ENCODE data around the gene APBB1IP. TPM values are rescaled to one million over a fixed set of nuclear protein-coding genes. Genes with fewer than 3 reads are reported as not detected.
"Not testable (repeated sequence)": the region's sequence is repeated elsewhere in the genome, so short reads cannot be mapped to it uniquely, and the experiment has no call there.

APBB1IP gene
- 1 to 10 TPM in 3 of 4 donors, not detected in 1; 1.2 to 2.4 (median 1.9) TPM for total RNA-seq

DNA sequence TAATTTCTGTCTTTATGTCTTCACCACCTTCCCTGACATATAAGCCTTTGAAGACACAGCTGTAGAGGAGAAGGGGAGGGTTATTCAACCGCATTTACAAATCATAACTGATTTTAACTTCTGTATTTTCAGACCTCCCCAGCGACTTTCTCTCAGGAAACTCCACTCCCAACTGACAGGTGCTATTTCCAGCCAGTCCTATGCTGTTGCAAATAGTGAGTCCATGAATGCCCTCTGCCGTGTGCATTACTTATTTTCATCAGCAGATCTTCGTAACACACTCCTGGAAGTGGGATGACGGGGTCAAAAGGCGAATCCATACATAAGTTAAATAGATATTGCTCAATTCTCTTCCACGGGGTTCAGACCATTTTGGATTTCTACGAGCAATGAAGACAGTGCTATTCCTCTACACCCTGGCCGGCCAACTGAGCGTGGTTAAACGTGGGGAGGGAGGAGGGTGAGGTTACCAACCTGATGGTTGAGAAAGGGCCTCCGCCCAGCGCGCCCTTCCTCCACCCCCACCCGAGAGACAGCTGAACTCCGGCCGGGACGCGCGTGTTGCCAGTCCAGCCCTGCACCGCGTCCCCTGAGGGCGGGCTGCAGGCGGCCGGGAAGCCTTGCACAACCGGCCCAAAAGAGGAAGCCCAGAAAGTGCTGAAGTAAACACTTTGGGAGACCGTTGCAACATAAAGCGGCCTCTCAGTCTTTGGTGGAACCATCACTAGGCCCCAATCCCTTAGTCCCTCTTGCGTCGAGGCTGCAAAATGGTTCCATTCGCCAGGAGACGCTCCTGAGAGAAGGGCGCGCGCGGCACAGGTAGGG lies at the start of gene APBB1IP:
TSS of gene APBB1IP (plus strand) at position 705 of the 825 bp plus-strand sequence. CDS start 53,986 bp downstream, outside the sequence.
- intact Hi-C loops (cut with DNase I; ENCODE audit: low total_unique reads): no loop called here
- Histone ChIP-seq H3K36me3 (no peaks in the 10 kb centered on the region), H3K4me3 (no peak within 1 kb of the TSS), H3K9me3 (no peaks in the 10 kb centered on the region), H3K27ac (no peak within 1 kb of the TSS), H3K27me3 (peaks cover 0 to 9% of the 10 kb centered on the region in 2 donors), H3K4me1 (no peaks in the 10 kb centered on the region)
- peak in 1 of 2 donors; percentile 19 for DNase-seq
- TF ChIP-seq, protein P1, sequence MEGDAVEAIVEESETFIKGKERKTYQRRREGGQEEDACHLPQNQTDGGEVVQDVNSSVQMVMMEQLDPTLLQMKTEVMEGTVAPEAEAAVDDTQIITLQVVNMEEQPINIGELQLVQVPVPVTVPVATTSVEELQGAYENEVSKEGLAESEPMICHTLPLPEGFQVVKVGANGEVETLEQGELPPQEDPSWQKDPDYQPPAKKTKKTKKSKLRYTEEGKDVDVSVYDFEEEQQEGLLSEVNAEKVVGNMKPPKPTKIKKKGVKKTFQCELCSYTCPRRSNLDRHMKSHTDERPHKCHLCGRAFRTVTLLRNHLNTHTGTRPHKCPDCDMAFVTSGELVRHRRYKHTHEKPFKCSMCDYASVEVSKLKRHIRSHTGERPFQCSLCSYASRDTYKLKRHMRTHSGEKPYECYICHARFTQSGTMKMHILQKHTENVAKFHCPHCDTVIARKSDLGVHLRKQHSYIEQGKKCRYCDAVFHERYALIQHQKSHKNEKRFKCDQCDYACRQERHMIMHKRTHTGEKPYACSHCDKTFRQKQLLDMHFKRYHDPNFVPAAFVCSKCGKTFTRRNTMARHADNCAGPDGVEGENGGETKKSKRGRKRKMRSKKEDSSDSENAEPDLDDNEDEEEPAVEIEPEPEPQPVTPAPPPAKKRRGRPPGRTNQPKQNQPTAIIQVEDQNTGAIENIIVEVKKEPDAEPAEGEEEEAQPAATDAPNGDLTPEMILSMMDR (IDR thresholded peaks at IDR 0.05): no peak
- TF ChIP-seq POLR2A (IDR thresholded peaks at IDR 0.05): no peak

GRCh38 chr10:26389533-26389932 lies 48.6 kb upstream of the APBB1IP start:
- no peak for TF ChIP-seq POLR2A (IDR thresholded peaks at IDR 0.05)
- TF ChIP-seq, protein P1 (IDR thresholded peaks at IDR 0.05): no peak
- no peak overlapping the region for H3K27ac ChIP-seq

DNA sequence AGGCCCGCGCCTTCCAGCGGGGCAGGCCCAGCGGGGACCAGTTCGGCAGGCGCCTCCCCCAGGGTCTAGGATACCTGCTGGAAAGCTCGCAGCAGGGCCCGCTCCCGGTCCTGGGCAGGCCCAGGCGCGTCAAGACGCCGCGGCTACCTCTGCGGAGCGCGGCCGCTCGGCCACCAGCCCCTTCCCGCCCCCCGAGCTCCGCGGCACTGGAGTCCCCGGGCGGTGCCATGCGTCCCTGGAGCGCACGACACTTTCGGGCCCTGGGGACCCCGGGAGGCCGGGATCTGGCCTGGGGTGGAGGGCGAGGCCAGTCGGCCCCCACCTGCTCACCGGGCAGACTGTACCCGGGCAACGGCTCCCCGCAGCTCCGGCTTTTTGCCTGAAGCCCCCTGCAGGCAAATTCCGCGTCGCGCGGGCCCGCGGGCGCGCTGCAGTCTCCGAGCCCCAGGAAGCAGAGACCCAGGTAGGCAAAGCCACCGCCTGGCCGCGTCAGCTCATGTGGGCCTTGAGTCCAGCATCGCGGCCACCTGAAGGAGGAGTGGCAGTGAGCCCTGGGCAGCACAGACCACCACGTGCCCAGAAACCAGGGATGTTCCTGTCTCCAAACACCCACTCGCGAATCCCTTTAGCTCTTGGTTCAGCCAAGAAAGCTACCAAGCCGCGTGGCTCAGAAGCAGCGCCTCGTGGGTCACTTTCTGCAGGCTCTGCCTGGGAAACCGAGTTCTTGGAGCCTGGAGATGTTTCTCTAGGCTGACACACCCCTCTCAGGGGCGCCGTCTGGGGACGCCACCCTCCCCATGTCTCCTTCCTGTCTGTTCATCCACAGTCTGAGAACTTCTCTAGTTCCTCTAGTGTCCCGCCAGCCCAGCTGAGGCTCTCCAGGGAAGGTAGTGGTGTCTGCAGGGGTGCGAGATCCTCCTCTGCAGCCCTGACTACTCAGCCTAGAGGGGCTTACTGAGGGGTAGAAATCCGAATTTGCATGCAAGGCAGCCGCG lies 46.1 kb upstream of the APBB1IP start:
- no peak overlapping the region for H3K27ac ChIP-seq
- no peaks in the 10 kb centered on the region for H3K9me3 ChIP-seq
- TF ChIP-seq POLR2A (IDR thresholded peaks at IDR 0.05): no peak
- TF ChIP-seq, protein P1 (IDR thresholded peaks at IDR 0.05): no peak
- no peak overlapping the region for H3K4me3 ChIP-seq
- no peak for DNase-seq
- H3K4me1 ChIP-seq: no peaks in the 10 kb centered on the region
- H3K36me3 ChIP-seq: no peaks in the 10 kb centered on the region
- intact Hi-C loops (cut with DNase I; ENCODE audit: low total_unique reads): no loop called here
- no peaks in the 10 kb centered on the region for H3K27me3 ChIP-seq

More at GRCh38 chr10:26389533-26389932, 48.6 kb upstream of the APBB1IP start:
- Histone ChIP-seq H3K27me3 (no peaks in the 10 kb centered on the region), H3K36me3 (no peaks in the 10 kb centered on the region), H3K9me3 (no peaks in the 10 kb centered on the region), H3K4me1 (no peaks in the 10 kb centered on the region), H3K4me3 (no peak overlapping the region)
- no peak for DNase-seq
- intact Hi-C loops (cut with DNase I; ENCODE audit: low total_unique reads): no loop called here

DNA sequence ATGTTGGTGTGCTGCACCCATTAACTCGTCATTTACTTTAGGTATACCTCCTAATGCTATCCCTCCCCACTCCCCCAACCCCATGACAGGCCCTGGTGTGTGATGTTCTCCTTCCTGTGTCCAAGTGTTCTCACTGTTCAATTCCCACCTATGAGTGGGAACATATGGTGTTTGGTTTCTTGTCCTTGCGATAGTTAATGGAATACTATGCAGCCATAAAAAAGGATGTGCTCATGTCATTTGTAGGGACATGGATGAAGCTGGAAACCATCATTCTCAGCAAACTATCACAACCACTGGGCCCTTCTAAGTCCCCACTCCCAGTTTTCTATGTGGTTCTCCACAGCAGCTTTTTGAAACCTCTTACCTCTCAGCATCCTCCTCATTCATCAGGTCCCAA lies 39.8 kb upstream of the APBB1IP start:
- DNase-seq; H3K36me3 ChIP-seq; intact Hi-C loops (cut with DNase I; ENCODE audit: low total_unique reads); H3K27me3 ChIP-seq; H3K27ac ChIP-seq; H3K4me1 ChIP-seq; H3K4me3 ChIP-seq; H3K9me3 ChIP-seq: not testable (repeated sequence)

DNA sequence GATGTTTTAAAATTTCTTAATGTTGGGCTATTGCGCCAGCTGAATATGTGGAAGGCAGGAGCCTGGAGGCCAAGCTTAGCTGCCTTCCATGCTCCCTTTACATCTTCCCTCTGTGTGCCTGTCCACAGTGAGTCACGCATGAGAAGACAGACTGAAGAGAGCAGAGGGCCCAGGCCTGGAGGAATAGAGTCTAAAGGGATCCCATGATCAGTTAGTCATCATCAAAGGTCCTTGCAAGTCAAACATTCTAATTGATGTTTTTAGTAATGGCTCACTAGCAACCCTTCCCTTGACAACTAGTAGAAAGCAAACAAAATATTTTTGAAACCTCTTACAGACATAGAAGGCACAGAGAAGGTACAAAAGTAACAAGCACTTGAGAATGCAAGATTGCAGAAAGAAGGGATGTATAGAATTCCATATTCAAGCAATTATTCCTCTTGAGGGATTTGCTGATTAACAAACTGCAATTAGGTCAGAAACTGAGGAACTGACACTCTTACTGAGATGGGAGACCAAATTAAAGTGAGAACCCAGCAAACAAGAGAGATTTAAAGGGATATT lies 30.7 kb upstream of the APBB1IP start:
- TF ChIP-seq POLR2A (IDR thresholded peaks at IDR 0.05): no peak
- TF ChIP-seq, protein P1 (IDR thresholded peaks at IDR 0.05): no peak
- no peaks in the 10 kb centered on the region for H3K4me1 ChIP-seq
- no peak overlapping the region for H3K27ac ChIP-seq
- DNase-seq: no peak
- no peaks in the 10 kb centered on the region for H3K9me3 ChIP-seq
- H3K27me3 ChIP-seq: no peaks in the 10 kb centered on the region
- no peaks in the 10 kb centered on the region for H3K36me3 ChIP-seq
- intact Hi-C loops (cut with DNase I; ENCODE audit: low total_unique reads): no loop called here
- H3K4me3 ChIP-seq: no peak overlapping the region

All from uterus (tissue), 4 donors.